Activated B cell treated with CpG ODN at 0.5 μM for 24 hours (primary cell): ENCODE measurements around the gene PARVG. TPM values are rescaled to one million over a fixed set of nuclear protein-coding genes. Genes with fewer than 3 reads are reported as not detected.

Source experiments
- ATAC-seq: fragments of 200-7000 bp; cut with Tn5 transposase; one replicate; pipeline ENCODE4 v1.10.0; 2021; ENCODE audit warnings: low read depth, mild to moderate bottlenecking, moderate library complexity
- CTCF ChIA-PET: fragments of 350-600 bp; sonication (Branson Sonifier 250); formaldehyde crosslinking; loops from one replicate; lab custom pipeline; 2021; ENCODE audit warnings: antibody characterized with exemption; lab: Charles Lee
- POLR2A ChIA-PET: fragments of 350-600 bp; sonication (Branson Sonifier 250); formaldehyde crosslinking; loops from one replicate; lab custom pipeline; 2021; ENCODE audit warnings: antibody characterized with exemption; lab: Charles Lee
- DNase-seq: peaks from one replicate; pipeline ENCODE4 v3.0.0; 2022
- H3K27ac Mint-ChIP-seq: one replicate; pipeline ENCODE4 v1.8.0; 2020; ENCODE audit warnings: mixed read lengths
- H3K27me3 Mint-ChIP-seq: one replicate; pipeline ENCODE4 v1.8.0; 2021; ENCODE audit warnings: mixed read lengths
- H3K36me3 Mint-ChIP-seq: one replicate; pipeline ENCODE4 v1.8.0; 2021; ENCODE audit warnings: low read depth, mixed read lengths
- H3K4me1 Mint-ChIP-seq: one replicate; pipeline ENCODE4 v1.8.0; 2021; ENCODE audit warnings: mixed read lengths
- H3K4me3 Mint-ChIP-seq: one replicate; pipeline ENCODE4 v1.8.0; 2020; ENCODE audit warnings: mild to moderate bottlenecking, mixed read lengths
- H3K9me3 Mint-ChIP-seq: one replicate; pipeline ENCODE4 v1.8.0; 2020; ENCODE audit warnings: mixed read lengths
- CTCF ChIP-seq: fragments of 200-600 bp; IDR thresholded peaks from one replicate; pipeline ENCODE4 v1.8.0; 2022; ENCODE audit warnings: antibody characterized with exemption, mild to moderate bottlenecking
- intact Hi-C: fragments of 100-400 bp; cut with micrococcal nuclease; formaldehyde crosslinking; loops from one replicate; pipeline ENCODE4 v1.15.1; 2024
- total RNA-seq: library from RNA; stranded (reverse); gene quantifications from 2 replicates; pipeline ENCODE4 v1.2.3, GENCODE V29; 2022

Gene PARVG
- total RNA-seq, 1 donor from 2014 or later: 96.1 TPM

DNA sequence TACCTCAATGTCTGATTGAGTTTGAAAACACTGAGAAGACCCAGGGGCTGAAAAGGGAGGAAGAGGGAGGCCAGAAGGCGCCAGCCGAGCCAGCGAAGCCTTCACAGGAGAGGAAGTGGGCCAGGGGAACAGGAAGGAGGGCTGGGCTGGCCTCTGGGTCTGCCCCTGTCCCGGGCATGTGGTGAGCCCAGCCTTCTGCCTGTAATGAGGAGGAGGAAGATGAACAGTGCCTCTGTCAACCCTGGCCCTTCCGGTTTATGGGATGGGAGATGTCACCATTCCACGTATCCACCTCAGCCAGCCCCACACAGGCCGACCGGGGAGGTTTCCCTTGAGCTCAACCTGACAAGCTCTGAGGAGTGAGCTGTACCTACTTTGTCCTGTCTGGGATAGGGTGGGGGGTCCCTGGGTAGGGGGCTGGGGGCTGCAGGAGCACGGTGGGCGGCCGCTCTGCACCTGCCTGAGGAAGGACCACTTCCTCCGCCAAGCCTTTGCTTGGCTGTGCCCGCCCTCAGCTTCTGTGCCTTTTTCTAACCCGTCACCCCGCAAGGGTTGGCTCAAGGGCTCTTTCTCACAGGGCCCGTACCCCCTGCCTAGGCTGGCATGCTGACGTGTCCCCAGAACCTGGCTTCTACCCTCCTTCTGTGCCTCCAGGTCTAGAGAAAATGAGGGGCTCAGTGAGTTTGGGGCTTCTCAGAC lies 2.0 kb downstream of the PARVG start:
- CTCF ChIA-PET: interaction anchor here (1.6 kb wide), 1 partner anchor 13 kb away, joined by 6 read pairs; no protein-coding TSS in a partner anchor

DNA sequence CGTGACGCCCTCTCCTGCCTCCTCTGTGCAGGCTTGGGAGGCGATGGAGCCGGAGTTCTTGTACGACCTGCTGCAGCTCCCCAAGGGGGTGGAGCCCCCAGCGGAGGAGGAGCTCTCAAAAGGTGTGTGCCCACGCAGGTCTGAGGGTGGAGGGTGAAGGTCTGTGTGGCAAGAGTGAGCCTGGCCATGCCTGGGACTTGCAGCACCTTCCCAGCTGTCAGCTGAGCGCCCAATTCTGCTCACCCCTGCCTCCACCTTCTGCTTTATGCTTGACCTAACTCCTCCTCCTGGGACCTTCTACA lies 2.5 kb downstream of the PARVG start:
- ATAC-seq (no peak), DNase-seq (no peak)
- Mint-ChIP-seq H3K9me3 (no peaks in the 10 kb centered on the region), H3K36me3 (peaks cover 35% of the 10 kb centered on the region), H3K4me1 (peaks cover 46% of the 10 kb centered on the region), H3K4me3 (peak overlapping the region; percentile 90), H3K27ac (peak overlapping the region; percentile 95), H3K27me3 (no peaks in the 10 kb centered on the region)
- intact Hi-C loops: loop anchor here (5.0 to 10.0 kb wide), 6 partner anchors 116 to 522 kb away; partner anchors contain the start of genes PRR5, RTL6 and SAMM50
- CTCF ChIA-PET: interaction anchor here (1.3 kb wide), 1 partner anchor 190 kb away, joined by 4 read pairs; no protein-coding TSS in a partner anchor
- POLR2A ChIA-PET: interaction anchor here (0.6 to 4.0 kb wide), 4 partner anchors 9 to 163 kb away, joined by 3 to 53 read pairs (median 24); no protein-coding TSS in a partner anchor
- no peak for TF ChIP-seq CTCF

More for the DNA sequence above, 2.0 kb downstream of the PARVG start:
- H3K27me3 Mint-ChIP-seq: no peaks in the 10 kb centered on the region
- ATAC-seq (peak; percentile 35), DNase-seq (no peak)
- H3K27ac Mint-ChIP-seq: peak overlapping the region; percentile 95
- POLR2A ChIA-PET: interaction anchor here (0.6 to 4.0 kb wide), 6 partner anchors 10 to 162 kb away, joined by 3 to 53 read pairs (median 20); no protein-coding TSS in a partner anchor
- intact Hi-C loops: loop anchor here (1.0 to 10.0 kb wide), 7 partner anchors 9 to 522 kb away; partner anchors contain the start of genes PRR5, RTL6 and SAMM50
- peaks cover 35% of the 10 kb centered on the region for H3K36me3 Mint-ChIP-seq
- TF ChIP-seq CTCF: no peak
- no peaks in the 10 kb centered on the region for H3K9me3 Mint-ChIP-seq
- H3K4me1 Mint-ChIP-seq: peaks cover 46% of the 10 kb centered on the region
- peak overlapping the region; percentile 90 for H3K4me3 Mint-ChIP-seq

- Mint-ChIP-seq H3K9me3 (no peaks in the 10 kb centered on the region), H3K36me3 (peaks cover 35% of the 10 kb centered on the region), H3K4me1 (peaks cover 52% of the 10 kb centered on the region), H3K4me3 (no peak overlapping the region), H3K27ac (no peak overlapping the region), H3K27me3 (no peaks in the 10 kb centered on the region)
- POLR2A ChIA-PET: no interaction called here
- intact Hi-C loops: loop anchor here (5.0 to 10.0 kb wide), 6 partner anchors 117 to 521 kb away; partner anchors contain the start of genes PRR5, RTL6 and SAMM50
- TF ChIP-seq CTCF: no peak
- no peak for ATAC-seq
- DNase-seq: no peak
- CTCF ChIA-PET: interaction anchor here (1.3 kb wide), 1 partner anchor 191 kb away, joined by 4 read pairs; no protein-coding TSS in a partner anchor
These were observed 3.3 kb downstream of the PARVG start for GRCh38 chr22:44184006-44184405.

DNA sequence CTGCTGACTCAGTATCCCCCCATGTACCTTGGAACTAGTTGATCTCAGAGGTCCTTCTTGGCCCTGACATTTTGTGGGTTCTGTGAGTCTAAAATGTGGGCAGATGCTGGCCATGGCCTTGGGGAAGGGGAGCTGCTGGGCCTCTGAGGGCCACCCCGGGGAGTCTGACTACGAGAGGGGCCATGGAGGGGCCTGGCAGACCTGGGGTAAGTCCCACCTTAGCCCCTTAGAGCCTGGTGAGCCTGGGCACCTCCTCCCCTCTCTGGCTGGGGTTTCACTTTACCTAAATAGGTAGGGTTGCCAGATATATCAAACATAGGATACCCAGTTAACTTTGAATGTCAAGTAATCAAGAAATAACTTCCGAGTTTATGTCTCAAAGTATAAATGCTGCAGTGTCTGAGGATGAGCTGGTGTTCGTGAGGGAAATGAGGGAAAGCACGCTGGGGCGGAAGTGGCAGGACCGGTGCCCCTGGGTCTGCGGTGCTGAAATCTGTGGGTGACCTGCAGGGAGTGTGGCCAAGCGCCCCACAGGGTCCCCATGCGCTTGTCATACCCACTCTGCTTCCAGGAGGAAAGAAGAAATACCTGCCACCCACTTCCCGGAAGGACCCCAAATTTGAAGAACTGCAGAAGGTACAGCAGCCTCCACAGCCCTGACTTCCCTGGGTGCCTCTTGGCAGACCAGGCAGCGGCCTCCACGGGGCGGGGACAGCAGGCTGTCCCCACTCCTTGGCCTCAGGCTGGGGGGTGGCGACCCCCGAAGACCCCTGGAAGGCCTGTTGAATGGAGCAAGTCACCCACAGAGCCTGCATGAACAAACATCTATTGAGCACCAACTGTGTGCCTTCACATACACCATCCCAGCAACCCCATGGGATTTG lies 4.8 kb downstream of the PARVG start:
- Mint-ChIP-seq H3K36me3 (peaks cover 35% of the 10 kb centered on the region), H3K27me3 (no peaks in the 10 kb centered on the region), H3K9me3 (no peaks in the 10 kb centered on the region), H3K27ac (peak overlapping the region; percentile 12), H3K4me3 (no peak overlapping the region), H3K4me1 (peaks cover 60% of the 10 kb centered on the region)
- CTCF ChIA-PET: no interaction called here
- no peak for TF ChIP-seq CTCF
- POLR2A ChIA-PET: no interaction called here
- DNase-seq: no peak
- intact Hi-C loops: loop anchor here (10.0 kb wide), 3 partner anchors 139 to 519 kb away; partner anchors contain the start of genes PRR5 and RTL6
- ATAC-seq: no peak
